AG09319 (cell line): ENCODE results near the gene C13orf46.

Experiments used
- DNase-seq: peaks from one replicate; pipeline ENCODE4 v3.0.0-alpha.2; 2010; ENCODE audit warnings: low read depth; ENCODE audit errors: extremely low read depth
- TF ChIP-seq, protein P1 (sequence below): IDR thresholded peaks from 2 replicates; pipeline ENCODE4 v1.5.1; 2011; ENCODE audit warnings: low read depth, mild to moderate bottlenecking, inconsistent platforms, low read length, moderate library complexity

C13orf46 gene

DNA sequence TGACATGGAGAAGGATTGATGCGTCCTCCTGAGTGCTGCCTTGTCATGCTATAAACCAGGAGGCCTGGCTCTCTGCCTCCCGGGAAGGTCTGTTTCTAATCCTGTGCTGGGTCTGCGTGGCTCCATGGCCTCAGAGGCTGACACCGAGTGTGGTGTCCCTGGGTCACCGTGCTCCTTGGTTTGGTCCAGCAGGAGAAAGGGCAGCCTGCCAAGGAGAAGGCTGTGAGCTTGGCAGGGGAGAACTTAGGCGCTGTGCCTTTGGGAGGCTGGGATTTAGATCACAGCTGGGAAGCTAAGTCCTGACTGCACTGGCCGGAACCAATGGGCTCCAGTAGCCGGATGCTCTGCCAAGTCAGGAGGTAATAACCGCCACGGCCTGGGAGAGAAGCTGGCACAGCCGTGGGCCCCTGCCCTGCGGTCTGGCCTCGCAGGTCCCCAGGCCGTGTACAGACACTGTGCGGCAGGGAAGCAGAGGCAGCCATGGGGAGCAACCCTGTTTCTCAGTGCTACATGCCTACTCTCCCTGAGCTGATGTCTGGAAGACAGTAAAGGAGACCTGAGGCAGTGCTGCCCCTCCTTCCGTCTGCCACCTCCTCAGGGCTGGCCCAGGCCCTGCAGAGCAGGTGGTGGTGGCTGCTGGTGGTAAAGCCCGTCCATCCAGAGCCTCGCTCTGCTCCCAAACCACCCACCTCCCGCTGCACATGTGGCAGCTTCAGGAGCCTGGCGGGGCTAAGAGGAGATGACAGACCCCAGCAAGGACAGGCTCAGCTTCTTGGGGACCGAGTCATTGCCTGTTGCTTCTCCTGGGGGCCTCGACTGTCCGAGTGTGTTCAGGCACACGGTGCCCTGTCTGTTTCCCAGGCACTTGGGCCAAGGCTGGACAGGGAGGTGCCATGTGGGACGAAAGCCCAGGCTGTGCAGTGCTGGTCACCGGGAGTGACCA is 44.9 kb downstream of the C13orf46 start:
- DNase-seq: peak; percentile 82
- TF ChIP-seq, protein P1, sequence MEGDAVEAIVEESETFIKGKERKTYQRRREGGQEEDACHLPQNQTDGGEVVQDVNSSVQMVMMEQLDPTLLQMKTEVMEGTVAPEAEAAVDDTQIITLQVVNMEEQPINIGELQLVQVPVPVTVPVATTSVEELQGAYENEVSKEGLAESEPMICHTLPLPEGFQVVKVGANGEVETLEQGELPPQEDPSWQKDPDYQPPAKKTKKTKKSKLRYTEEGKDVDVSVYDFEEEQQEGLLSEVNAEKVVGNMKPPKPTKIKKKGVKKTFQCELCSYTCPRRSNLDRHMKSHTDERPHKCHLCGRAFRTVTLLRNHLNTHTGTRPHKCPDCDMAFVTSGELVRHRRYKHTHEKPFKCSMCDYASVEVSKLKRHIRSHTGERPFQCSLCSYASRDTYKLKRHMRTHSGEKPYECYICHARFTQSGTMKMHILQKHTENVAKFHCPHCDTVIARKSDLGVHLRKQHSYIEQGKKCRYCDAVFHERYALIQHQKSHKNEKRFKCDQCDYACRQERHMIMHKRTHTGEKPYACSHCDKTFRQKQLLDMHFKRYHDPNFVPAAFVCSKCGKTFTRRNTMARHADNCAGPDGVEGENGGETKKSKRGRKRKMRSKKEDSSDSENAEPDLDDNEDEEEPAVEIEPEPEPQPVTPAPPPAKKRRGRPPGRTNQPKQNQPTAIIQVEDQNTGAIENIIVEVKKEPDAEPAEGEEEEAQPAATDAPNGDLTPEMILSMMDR: no peak

DNA sequence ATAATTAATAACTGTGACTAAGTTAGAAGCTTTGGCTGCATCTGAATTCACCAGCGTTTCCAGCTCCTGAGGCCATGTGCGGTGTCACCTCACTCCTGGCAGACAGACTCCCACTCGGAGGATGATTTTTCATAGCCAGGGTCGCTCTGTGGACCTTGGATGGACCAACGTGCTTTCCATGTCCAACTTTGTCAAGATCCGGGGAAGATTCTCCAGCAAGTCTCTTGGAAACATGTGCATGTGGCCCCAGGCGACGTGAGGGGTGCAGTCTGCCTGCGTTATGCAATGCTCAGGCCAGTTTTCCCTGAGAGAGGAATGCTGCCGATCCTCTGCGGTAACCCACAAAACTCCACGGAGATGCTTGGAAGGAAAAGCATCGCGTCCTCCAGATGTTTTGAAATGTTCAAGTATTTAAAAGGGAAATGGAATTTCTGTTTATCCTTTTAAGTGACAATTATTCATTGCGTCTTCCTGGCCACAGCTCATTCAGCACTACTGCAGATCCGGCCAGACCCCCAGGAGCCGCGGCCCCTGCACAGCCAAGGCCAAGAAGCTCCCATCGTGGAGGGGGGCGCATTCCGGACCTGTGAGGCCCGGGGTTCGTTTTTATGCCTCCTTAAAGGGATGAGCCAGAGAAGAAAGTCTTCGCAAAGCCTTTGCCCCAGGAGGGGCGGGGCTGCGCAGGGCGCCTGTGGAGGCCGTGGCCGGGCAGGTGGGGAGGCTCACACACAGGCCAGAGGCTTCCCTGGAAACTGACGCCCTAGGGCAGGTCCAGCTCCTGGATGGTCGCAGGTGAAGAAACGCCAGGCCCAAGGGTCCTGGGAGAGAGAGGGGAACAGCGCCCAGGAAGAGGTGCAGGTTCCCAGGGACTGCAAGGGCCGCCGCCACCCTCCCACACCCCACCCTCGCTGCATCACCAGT is 46.0 kb downstream of the C13orf46 start:
- TF ChIP-seq, protein P1: no peak
- DNase-seq: peak; percentile 93

DNA sequence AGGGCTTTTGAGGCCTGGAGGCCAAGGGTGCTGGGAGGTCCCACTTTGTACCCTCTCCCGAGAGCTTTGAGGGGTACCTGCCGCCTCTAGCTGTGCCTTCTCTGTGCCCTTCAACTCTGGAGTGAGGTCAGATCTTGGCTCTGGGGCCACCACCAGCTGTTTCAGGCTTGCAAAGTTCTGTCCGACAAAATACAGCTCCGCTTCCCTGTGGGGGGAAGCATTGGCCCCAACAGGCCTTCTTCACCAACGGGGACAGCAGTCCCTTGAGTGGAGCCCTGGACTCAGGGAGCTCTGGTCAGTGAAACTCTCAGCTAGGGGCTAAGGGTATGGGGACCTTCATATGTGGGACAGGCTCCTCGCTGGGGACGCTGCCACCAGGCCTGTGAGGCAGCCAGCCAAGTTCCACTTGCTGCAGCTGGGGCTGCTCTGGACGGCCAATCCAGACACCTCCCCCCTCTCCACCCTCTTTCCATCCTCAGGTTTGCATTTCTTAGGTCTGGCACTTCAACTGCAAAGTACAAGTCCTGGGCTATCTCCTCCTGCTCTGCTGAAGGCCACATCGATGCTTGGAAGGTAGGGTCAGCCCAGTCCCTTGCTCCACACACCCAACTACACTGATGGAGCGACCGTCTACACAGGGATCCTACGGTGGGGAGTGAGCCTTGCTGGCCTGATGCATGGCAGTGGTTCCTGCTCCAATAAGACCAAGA is 46.8 kb downstream of the C13orf46 start:
- no peak for DNase-seq
- TF ChIP-seq, protein P1: no peak

DNA sequence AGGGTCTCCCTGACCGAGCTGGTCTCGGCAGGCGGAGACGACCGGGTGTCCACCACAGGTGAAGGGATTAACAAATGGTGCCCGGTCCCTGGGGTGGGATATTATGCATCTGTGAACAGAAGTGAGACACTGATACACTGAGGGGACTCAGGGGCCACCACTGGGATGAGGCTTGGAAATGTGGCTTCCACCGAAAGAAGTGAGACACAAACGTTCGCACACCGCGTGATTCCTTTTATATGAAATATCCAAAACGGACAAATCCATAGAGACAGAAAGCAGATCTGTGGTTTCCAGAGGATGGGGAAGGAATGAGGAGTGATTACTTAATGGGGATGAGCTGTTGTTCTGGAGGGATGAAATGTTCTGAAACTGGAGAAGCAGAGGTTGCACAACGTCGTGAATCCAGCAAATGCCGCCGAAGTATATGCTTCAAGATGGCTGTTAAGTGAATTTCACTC is 47.5 kb downstream of the C13orf46 start:
- DNase-seq: peak; percentile 64
- TF ChIP-seq, protein P1: no peak

DNA sequence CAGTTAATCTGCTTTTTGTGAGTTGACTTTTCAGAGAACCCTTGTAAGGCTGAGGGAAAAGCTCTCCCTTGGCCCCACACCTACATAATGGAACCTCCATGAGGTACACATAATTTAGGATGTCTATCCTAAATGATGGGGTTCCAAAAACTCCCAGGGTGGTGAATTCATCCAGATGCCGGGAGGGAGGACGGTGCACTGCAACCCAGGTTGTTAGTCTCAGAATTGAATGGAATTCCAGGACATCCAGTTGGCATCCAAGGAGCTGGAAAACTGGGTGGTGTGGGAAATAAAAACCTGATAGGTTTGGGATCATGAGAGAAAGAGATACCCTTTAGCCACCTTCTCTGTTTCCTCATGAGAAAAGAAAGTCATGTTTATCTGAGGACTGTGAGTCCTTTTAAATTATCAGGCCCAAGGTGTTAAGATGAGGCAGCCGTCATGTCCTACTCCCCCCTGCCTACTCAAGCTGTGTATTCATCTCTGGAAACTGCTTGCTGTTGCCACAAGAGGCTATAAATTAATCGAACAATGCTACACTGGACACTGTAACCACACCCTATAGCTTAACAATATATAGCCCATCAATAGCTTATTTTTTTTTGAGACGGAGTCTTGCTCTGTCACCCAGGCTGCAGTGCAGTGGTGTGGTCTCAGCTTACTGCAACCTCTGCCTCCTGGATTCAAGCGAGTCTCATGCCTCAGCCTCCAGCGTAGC is 49.5 kb downstream of the C13orf46 start:
- no peak for DNase-seq
- TF ChIP-seq, protein P1: no peak

- DNase-seq: no peak
These were observed 50.4 kb downstream of the C13orf46 start for GRCh38 chr13:113923376-113924063.

More at GRCh38 chr13:113923376-113924063, 50.4 kb downstream of the C13orf46 start:
- TF ChIP-seq, protein P1: no peak
